ENCODE data around the gene RIN1. TPM values are rescaled to one million over a fixed set of nuclear protein-coding genes. Genes with fewer than 3 reads are reported as not detected.

The RIN1 gene
- total and polyA plus RNA-seq, 2 of the 13 experiments (the other 11 are each of a cell fraction or from before 2014, with no cell fraction given) = 2.4 to 4.1 TPM

DNA sequence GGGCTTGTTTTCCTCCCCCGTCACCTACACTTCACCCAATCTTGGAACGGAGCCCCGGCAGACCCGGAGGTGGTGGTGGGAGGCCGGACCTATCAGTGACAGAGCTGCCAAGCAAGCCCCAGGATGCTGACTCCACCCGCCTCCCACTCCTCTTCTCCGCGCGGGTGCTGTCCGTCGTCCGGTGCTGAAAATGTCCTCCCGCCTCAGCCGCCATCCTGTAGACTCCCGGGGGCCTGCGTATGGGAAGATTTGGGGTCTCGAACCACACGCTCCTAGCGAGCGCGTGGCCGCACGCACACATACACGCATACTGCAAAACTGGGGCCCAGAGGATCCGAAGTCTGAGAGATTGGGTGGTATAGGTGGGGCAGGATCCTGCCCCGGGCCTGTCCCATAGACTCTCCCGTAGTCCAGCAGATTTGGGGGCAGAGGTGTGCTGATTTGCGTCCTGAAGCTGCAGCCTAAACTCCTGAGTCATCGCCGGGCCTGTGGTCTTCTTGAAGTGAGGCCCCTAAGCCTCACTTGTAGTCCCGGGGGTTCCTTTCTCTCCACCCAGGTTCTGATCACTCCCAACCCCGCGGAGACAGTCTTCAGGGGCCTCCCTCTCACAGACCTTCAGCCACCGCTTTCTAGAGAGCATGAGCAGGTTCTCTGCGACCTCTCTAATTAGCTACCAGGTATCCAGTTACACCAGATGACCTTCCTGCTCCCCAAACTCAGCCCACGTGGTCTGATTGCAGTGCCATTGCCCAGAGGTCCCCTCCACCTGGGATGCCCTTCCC is 46.5 kb downstream of the RIN1 start (continued):
- TF ChIP-seq, protein P1, sequence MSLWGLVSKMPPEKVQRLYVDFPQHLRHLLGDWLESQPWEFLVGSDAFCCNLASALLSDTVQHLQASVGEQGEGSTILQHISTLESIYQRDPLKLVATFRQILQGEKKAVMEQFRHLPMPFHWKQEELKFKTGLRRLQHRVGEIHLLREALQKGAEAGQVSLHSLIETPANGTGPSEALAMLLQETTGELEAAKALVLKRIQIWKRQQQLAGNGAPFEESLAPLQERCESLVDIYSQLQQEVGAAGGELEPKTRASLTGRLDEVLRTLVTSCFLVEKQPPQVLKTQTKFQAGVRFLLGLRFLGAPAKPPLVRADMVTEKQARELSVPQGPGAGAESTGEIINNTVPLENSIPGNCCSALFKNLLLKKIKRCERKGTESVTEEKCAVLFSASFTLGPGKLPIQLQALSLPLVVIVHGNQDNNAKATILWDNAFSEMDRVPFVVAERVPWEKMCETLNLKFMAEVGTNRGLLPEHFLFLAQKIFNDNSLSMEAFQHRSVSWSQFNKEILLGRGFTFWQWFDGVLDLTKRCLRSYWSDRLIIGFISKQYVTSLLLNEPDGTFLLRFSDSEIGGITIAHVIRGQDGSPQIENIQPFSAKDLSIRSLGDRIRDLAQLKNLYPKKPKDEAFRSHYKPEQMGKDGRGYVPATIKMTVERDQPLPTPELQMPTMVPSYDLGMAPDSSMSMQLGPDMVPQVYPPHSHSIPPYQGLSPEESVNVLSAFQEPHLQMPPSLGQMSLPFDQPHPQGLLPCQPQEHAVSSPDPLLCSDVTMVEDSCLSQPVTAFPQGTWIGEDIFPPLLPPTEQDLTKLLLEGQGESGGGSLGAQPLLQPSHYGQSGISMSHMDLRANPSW (CRISPR knock-in tag; IDR thresholded peaks at IDR 0.05; ENCODE audit: borderline replicate concordance) = no peak
- TF ChIP-seq ZNF296 (CRISPR knock-in tag; conservative IDR thresholded peaks at IDR 0.05) = no peak
- no peak for TF ChIP-seq NFE2 (CRISPR knock-in tag; IDR thresholded peaks at IDR 0.05)
- no peak for TF ChIP-seq JARID2 (CRISPR knock-in tag; IDR thresholded peaks at IDR 0.05; ENCODE audit: insufficient replicate concordance)
- TF ChIP-seq NAIF1 (CRISPR knock-in tag; IDR thresholded peaks at IDR 0.05; ENCODE audit: borderline replicate concordance) = no peak
- TF ChIP-seq FOXM1 (CRISPR knock-in tag; IDR thresholded peaks at IDR 0.05) = 0 out of 2 replicates have a peak, but pooled peaks have one; percentile 57
- no peak for TF ChIP-seq HNRNPLL (IDR thresholded peaks at IDR 0.05; ENCODE audit: low read depth, low read length, poor library complexity, severe bottlenecking)
- peak; percentile 77; the same call in 1 of the 2 replicates for TF ChIP-seq ZNF142 (CRISPR knock-in tag; IDR thresholded peaks at IDR 0.05)
- no peak for TF ChIP-seq DMTF1 (CRISPR knock-in tag; IDR thresholded peaks at IDR 0.05)
- TF ChIP-seq ZNF432 (CRISPR knock-in tag; IDR thresholded peaks at IDR 0.05; ENCODE audit: borderline replicate concordance) = no peak
- TF ChIP-seq MAFF (IDR thresholded peaks at IDR 0.05; ENCODE audit: low read depth, low read length) = no peak
- peak; percentile 45; the same call in 1 of the 2 replicates for TF ChIP-seq ZNF335 (CRISPR knock-in tag; IDR thresholded peaks at IDR 0.05)
- TF ChIP-seq BRCA1 (CRISPR knock-in tag; IDR thresholded peaks at IDR 0.05) = peak; percentile 78; the same call in 1 of the 2 replicates
- TF ChIP-seq ZEB1 (IDR thresholded peaks at IDR 0.05; ENCODE audit: insufficient replicate concordance, low read depth) = no peak
- TF ChIP-seq CTCF (CRISPR knock-in tag; IDR thresholded peaks at IDR 0.05) = no peak
- peak; percentile 18; the same call in 1 of the 2 replicates for TF ChIP-seq SPEN (CRISPR knock-in tag; IDR thresholded peaks at IDR 0.05; ENCODE audit: low read depth)

All from HepG2 (cell line).